ENCODE measurements around the gene CCDC97.

GRCh38 chr19:41273076-41273475 lies 36.9 kb upstream of the CCDC97 start:
- TF ChIP-seq EZH2phosphoT487 (IDR thresholded peaks at IDR 0.05; ENCODE audit: borderline replicate concordance) (no peak), SP1 (IDR thresholded peaks at IDR 0.05; ENCODE audit: low read depth) (no peak), ZNF274 (IDR thresholded peaks at IDR 0.05; ENCODE audit: low read depth, low read length) (no peak), CTCF (IDR thresholded peaks at IDR 0.05 in 2 of 3, conservative IDR thresholded peaks at IDR 0.05 in 1 of 3; ENCODE audit: borderline replicate concordance in 1 of 3, insufficient read depth in 1 of 3, low read depth in 2 of 3, low read length in 2 of 3) (no peak), CBX3 (IDR thresholded peaks at IDR 0.05; ENCODE audit: low read depth) (no peak), POLR2A (IDR thresholded peaks at IDR 0.05; ENCODE audit: borderline replicate concordance, extremely low read depth, insufficient read depth, insufficient read length) (no peak)

All from HCT116 (cell line).